Mammary epithelial cell (primary cell): ENCODE results near the gene DDX1.

Experiments used
- CTCF ChIP-seq, 2 donors: IDR thresholded peaks in 1 of 2; conservative IDR thresholded peaks in 1 of 2; 2 replicates each; pipeline ENCODE4 v1.5.1; 2011 to 2012; ENCODE audit warnings: inconsistent platforms in 2 of 2, low read length in 2 of 2, mild to moderate bottlenecking in 2 of 2, control low read depth in 1 of 2, low read depth in 1 of 2; ENCODE audit not compliant: insufficient read depth in 1 of 2; ENCODE audit errors: extremely low read depth in 1 of 2
- EZH2 ChIP-seq: IDR thresholded peaks from 2 replicates; pipeline ENCODE4 v1.6.1; 2012; ENCODE audit warnings: low read length, inconsistent platforms, borderline replicate concordance

- TF ChIP-seq CTCF (conservative IDR thresholded peaks at IDR 0.05 in 1 of 2, IDR thresholded peaks at IDR 0.05 in 1 of 2; ENCODE audit: extremely low read depth in 1 of 2, insufficient read depth in 1 of 2, low read depth in 1 of 2, low read length in 2 of 2) = no peak
- no peak for TF ChIP-seq EZH2
These were observed 55.0 kb downstream of the DDX1 start for GRCh38 chr2:15646661-15647060.
